WERI-Rb-1 (cell line): Measurements from ENCODE around the gene SETD1B.

Experiments
- DNase-seq: peaks from one replicate; pipeline ENCODE4 v3.0.0-alpha.2; 2020
- H3K27ac ChIP-seq: fragments of 250-450 bp; sonication (Bioruptor Pico); 2 replicates; pipeline ENCODE4 v1.5.1; 2020; ENCODE audit warnings: mild to moderate bottlenecking, moderate library complexity
- H3K27me3 ChIP-seq: fragments of 250-450 bp; sonication (Bioruptor Pico); 2 replicates; pipeline ENCODE4 v1.5.1; 2021; ENCODE audit warnings: mild to moderate bottlenecking, low read depth, moderate library complexity; ENCODE audit not compliant: insufficient read depth, severe bottlenecking
- H3K36me3 ChIP-seq: fragments of 250-450 bp; sonication (Bioruptor Pico); 2 replicates; pipeline ENCODE4 v1.5.1; 2020; ENCODE audit warnings: mild to moderate bottlenecking, moderate library complexity
- H3K4me3 ChIP-seq: 2 replicates; pipeline ENCODE4 v1.5.1; 2011; ENCODE audit warnings: low read depth, mild to moderate bottlenecking, control low read depth, low read length
- H3K9me3 ChIP-seq: fragments of 250-450 bp; sonication (Bioruptor Pico); 2 replicates; pipeline ENCODE4 v1.5.1; 2021; ENCODE audit warnings: mild to moderate bottlenecking, moderate library complexity; ENCODE audit not compliant: severe bottlenecking
- TF ChIP-seq, protein P1 (sequence below): IDR thresholded peaks from 2 replicates; pipeline ENCODE4 v1.5.1; 2011; ENCODE audit warnings: low read depth, mild to moderate bottlenecking, control low read depth, inconsistent platforms, low read length

SETD1B gene

DNA sequence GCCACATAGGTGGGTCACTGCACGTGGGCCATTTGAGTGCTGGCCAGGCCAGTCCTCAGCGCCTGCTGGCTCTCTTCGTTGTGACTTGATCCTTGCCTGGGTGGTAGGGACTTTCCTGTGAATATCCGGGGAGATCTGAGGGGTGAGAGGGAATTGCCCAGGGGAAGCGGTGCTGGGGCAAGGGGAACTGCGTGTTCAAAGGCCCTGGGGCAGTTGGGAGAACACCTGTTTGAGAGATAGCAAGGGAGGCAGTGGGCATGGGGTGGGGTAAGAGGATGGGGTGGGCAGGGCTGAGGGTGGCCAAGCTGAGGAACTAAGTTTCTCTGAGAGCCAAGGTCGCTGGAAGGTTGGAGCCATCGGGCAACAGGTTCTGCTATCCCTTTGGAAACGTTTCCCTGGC, 25.0 kb downstream of the SETD1B start:
- Histone ChIP-seq H3K9me3 (no peaks in the 10 kb centered on the region), H3K36me3 (peaks cover 58% of the 10 kb centered on the region), H3K27ac (no peak overlapping the region), H3K4me3 (no peak overlapping the region), H3K27me3 (no peaks in the 10 kb centered on the region)
- no peak for DNase-seq
- TF ChIP-seq, protein P1, sequence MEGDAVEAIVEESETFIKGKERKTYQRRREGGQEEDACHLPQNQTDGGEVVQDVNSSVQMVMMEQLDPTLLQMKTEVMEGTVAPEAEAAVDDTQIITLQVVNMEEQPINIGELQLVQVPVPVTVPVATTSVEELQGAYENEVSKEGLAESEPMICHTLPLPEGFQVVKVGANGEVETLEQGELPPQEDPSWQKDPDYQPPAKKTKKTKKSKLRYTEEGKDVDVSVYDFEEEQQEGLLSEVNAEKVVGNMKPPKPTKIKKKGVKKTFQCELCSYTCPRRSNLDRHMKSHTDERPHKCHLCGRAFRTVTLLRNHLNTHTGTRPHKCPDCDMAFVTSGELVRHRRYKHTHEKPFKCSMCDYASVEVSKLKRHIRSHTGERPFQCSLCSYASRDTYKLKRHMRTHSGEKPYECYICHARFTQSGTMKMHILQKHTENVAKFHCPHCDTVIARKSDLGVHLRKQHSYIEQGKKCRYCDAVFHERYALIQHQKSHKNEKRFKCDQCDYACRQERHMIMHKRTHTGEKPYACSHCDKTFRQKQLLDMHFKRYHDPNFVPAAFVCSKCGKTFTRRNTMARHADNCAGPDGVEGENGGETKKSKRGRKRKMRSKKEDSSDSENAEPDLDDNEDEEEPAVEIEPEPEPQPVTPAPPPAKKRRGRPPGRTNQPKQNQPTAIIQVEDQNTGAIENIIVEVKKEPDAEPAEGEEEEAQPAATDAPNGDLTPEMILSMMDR, result no peak

DNA sequence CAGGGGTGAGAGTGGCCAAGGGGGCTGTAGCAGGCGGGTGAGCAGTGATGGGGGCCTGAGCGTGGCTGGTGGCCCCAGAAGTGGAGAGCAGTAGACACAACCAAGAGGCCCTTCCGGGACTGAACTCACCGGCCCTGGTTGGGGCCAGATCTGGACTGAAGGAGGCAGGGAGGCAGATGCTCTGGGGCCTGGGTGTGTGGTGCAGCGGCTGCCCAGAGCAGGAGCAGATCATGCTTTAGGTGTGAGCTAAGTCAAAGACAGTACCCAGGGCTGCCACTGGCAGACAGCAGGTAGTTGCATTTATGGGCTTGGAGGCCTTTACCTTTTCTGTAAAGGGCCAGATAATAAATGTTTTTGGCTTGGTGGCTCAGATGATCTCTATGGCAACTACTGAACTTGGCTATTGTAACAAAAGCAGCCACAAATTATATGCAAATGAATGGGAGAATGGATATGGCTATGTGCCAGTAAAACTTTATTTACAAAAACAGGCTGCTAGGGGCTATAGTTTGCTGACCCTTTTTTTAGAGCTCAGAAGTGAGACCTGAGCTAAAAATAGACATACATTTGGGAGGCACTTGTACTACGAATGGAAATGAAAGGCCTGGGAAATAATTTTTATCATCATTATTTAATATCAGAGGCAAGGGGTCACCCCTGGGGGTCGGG, 25.6 kb downstream of the SETD1B start:
- Histone ChIP-seq H3K27ac (no peak overlapping the region), H3K27me3 (no peaks in the 10 kb centered on the region), H3K4me3 (no peak overlapping the region), H3K9me3 (no peaks in the 10 kb centered on the region), H3K36me3 (peaks cover 52% of the 10 kb centered on the region)
- TF ChIP-seq, protein P1, result no peak
- DNase-seq, result no peak

DNA sequence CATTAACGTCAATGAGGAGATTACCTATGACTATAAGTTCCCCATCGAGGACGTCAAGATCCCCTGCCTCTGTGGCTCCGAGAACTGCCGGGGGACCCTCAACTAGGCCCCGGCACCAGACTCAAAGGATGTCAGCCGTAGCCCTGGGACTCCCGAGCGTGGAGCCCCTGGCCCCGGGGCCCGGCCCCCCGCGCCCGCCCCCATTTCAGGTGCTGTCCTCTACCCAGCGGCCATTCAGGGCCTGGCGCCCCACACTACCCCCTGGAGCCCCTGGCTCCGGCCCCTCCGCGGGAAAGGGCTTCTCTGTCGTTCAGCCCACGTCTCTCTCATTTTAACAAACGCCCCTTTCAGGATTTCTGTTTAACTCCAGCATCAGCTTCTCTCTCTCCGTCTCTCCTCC, 26.3 kb downstream of the SETD1B start:
- Histone ChIP-seq H3K27me3 (no peaks in the 10 kb centered on the region), H3K9me3 (no peaks in the 10 kb centered on the region), H3K27ac (no peak overlapping the region), H3K36me3 (peaks cover 50% of the 10 kb centered on the region), H3K4me3 (no peak overlapping the region)
- TF ChIP-seq, protein P1, result no peak
- DNase-seq, result no peak

DNA sequence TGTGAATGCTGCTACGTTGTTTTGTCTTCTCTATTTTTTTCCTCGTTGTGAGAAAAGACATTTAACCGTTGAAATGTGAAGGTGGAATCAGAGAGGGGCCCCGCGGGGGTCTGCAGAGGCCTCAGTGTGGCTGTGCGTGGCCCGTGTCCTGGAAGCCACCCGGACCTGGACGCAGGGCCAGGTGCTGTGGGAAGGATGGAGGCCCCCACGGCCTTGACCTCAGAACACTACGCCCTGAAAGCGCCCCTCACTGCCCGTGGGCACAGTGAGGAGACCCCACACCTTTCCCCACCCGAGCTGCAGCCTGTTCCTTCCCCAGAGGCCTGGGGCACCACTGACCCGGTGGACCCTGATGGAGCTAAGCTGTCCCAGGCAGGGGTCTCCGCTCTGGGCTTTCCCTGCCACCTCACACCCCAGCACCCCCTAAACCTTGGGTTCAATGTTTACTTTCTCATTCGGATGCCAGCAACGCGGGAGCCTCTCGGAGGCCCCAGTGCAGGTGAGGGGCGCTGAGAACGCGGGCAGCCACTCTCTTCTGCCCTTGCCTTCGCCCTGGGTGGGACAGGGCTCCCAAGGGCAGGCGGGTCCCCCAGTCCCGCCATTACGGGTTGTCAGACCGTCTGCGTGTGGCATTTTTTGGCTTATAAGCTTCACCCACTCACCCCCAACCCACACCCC, 26.9 kb downstream of the SETD1B start:
- TF ChIP-seq, protein P1, result no peak
- Histone ChIP-seq H3K27me3 (no peaks in the 10 kb centered on the region), H3K4me3 (no peak overlapping the region), H3K27ac (no peak overlapping the region), H3K9me3 (no peaks in the 10 kb centered on the region), H3K36me3 (peaks cover 47% of the 10 kb centered on the region)
- no peak for DNase-seq

DNA sequence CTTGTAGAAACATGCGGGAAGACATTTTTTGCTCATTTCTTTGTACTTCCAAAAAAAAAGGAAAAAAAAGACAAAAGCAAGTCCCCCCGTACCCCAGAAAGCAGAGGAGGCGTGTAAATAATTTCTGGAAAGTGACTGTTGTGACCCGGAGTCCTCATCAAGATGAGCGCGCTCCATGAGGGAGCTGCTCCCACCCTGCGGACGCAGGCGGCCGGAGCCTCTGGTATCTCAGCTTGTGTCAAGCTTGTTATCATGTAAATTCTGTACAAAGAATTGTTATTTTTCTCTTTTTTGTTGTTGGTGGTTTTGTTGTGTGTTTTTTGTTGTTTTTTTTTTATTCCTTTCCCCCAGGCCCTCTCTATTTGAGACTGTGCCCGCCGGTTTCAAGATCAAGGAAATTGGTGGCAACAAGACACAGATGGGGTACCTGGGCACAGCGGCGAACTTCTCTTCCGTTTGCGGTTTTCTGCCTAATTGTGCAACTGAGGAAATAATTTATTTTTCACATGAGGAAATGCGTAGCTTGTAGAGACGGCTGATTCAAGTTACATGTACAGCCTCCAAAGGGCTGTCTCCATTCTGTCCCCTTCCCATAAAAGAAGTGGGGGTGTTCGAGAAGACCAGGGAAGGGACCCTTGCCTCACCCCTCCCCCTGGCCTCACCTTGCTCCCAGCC, 27.9 kb downstream of the SETD1B start:
- Histone ChIP-seq H3K27me3 (no peaks in the 10 kb centered on the region), H3K4me3 (no peak overlapping the region), H3K36me3 (peaks cover 39% of the 10 kb centered on the region)

More for the DNA sequence above, 27.9 kb downstream of the SETD1B start:
- TF ChIP-seq, protein P1, result no peak
- DNase-seq, result no peak
- H3K9me3 ChIP-seq, result no peaks in the 10 kb centered on the region
- no peak overlapping the region for H3K27ac ChIP-seq
